Natural killer cell (primary cell): ENCODE measurements around the gene CHEK1. TPM values are rescaled to one million over a fixed set of nuclear protein-coding genes. Genes with fewer than 3 reads are reported as not detected.

ENCODE experiments used
- ATAC-seq, 3 donors: fragments of 150-1000 bp in 2 of 3; fragments of 200-7000 bp in 1 of 3; cut with Tn5 transposase; 1 replicate in 1 of 3; 2 replicates in 2 of 3; pipeline ENCODE4 v1.10.0; 2021; ENCODE audit warnings: mild to moderate bottlenecking in 2 of 3, moderate library complexity in 2 of 3
- DNase-seq, 2 donors: peaks; one replicate each; pipeline versions ENCODE4 v3.0.0 to v3.0.0-alpha.2; 2013 to 2021; ENCODE audit warnings: mixed read lengths in 1 of 2
- H3K27ac ChIP-seq: one replicate; pipeline ENCODE4 v1.5.1; 2013; ENCODE audit warnings: mild to moderate bottlenecking, low read length
- H3K27me3 ChIP-seq: one replicate; pipeline ENCODE4 v1.6.1; 2013; ENCODE audit warnings: low read length; ENCODE audit not compliant: control insufficient read depth, insufficient read depth
- H3K36me3 ChIP-seq: one replicate; pipeline ENCODE4 v1.6.1; 2013; ENCODE audit warnings: low read length; ENCODE audit not compliant: control insufficient read depth, insufficient read depth
- H3K4me1 ChIP-seq: one replicate; pipeline ENCODE4 v1.6.1; 2013; ENCODE audit warnings: low read length; ENCODE audit not compliant: control insufficient read depth, insufficient read depth
- H3K4me3 ChIP-seq: one replicate; pipeline ENCODE4 v1.5.1; 2013; ENCODE audit warnings: low read length
- H3K9me3 ChIP-seq: one replicate; pipeline ENCODE4 v1.6.1; 2013; ENCODE audit warnings: low read length; ENCODE audit not compliant: control insufficient read depth, insufficient read depth
- H3K27ac Mint-ChIP-seq, 2 donors: one replicate each; pipeline ENCODE4 v1.8.0; 2022; ENCODE audit warnings: mild to moderate bottlenecking in 2 of 2, mixed read lengths in 2 of 2, moderate library complexity in 1 of 2
- H3K27me3 Mint-ChIP-seq, 2 donors: one replicate each; pipeline ENCODE4 v1.8.0; 2022; ENCODE audit warnings: low read depth in 2 of 2, mixed read lengths in 2 of 2
- H3K36me3 Mint-ChIP-seq: one replicate; pipeline ENCODE4 v1.8.0; 2022; ENCODE audit warnings: mixed read lengths
- H3K4me1 Mint-ChIP-seq, 2 donors: one replicate each; pipeline ENCODE4 v1.8.0; 2022; ENCODE audit warnings: mixed read lengths in 2 of 2
- H3K4me3 Mint-ChIP-seq: one replicate; pipeline ENCODE4 v1.8.0; 2022; ENCODE audit warnings: mild to moderate bottlenecking, moderate library complexity, mixed read lengths
- H3K9me3 Mint-ChIP-seq, 2 donors: one replicate each; pipeline ENCODE4 v1.8.0; 2022; ENCODE audit warnings: mixed read lengths in 2 of 2
- CTCF ChIP-seq: fragments of 200-600 bp; IDR thresholded peaks from one replicate; pipeline ENCODE4 v1.8.0; 2022; ENCODE audit warnings: antibody characterized with exemption
- WGBS: methylation state at CpG from one replicate; pipeline ENCODE4 v1.1.7; 2013; ENCODE audit warnings: missing lambda C conversion rate; ENCODE audit not compliant: insufficient coverage; 5-methylcytosine and 5-hydroxymethylcytosine counted together
- intact Hi-C: fragments of 100-400 bp; cut with micrococcal nuclease; formaldehyde crosslinking; loops from one replicate; pipeline ENCODE4 v1.14.2; 2022
- total RNA-seq, 4 donors: library from RNA; stranded (reverse); fragments of 120-200 nt in 1 of 4; gene quantifications; one replicate each; pipeline versions ENCODE4 v1.2.3 to v1.2.4, GENCODE V29; 2013 to 2022

Gene CHEK1
- total RNA-seq, 3 donors from 2014 or later (not counting 1 experiment from before 2014, with no cell fraction given), result 8.9 to 11.4 (median 10.1) TPM

GRCh38 chr11:125583496-125583895 lies 41.5 kb upstream of the CHEK1 start:
- intact Hi-C loops, result no loop called here
- Histone ChIP-seq H3K36me3 (peaks cover 53% of the 10 kb centered on the region), H3K9me3 (no peaks in the 10 kb centered on the region), H3K4me1 (no peaks in the 10 kb centered on the region), H3K27ac (no peak overlapping the region), H3K4me3 (no peak overlapping the region), H3K27me3 (no peaks in the 10 kb centered on the region)
- Mint-ChIP-seq H3K4me3 (no peak overlapping the region), H3K4me1 (no peaks in the 10 kb centered on the region), H3K27ac (peak overlapping the region in 1 of 2 donors; percentile 26), H3K27me3 (no peaks in the 10 kb centered on the region), H3K36me3 (peaks cover 19% of the 10 kb centered on the region), H3K9me3 (no peaks in the 10 kb centered on the region)
- no peak for DNase-seq
- no peak for ATAC-seq
- 98% methylated on average over 11 of the region's 11 CpGs for WGBS
- TF ChIP-seq CTCF, result no peak

GRCh38 chr11:125585487-125585886 lies 39.5 kb upstream of the CHEK1 start:
- H3K27ac ChIP-seq, result no peak overlapping the region
- peaks cover 12% of the 10 kb centered on the region for H3K36me3 Mint-ChIP-seq
- H3K4me1 Mint-ChIP-seq, result no peaks in the 10 kb centered on the region
- no peaks in the 10 kb centered on the region for H3K27me3 Mint-ChIP-seq
- no peaks in the 10 kb centered on the region for H3K27me3 ChIP-seq
- no peak for ATAC-seq
- no peak for DNase-seq
- TF ChIP-seq CTCF, result no peak
- peaks cover 35% of the 10 kb centered on the region for H3K36me3 ChIP-seq
- H3K9me3 ChIP-seq, result no peaks in the 10 kb centered on the region
- H3K4me3 Mint-ChIP-seq, result no peak overlapping the region
- WGBS, result no CpG with 5 or more reads among the region's 1 CpG
- no peak overlapping the region for H3K27ac Mint-ChIP-seq
- no peaks in the 10 kb centered on the region for H3K9me3 Mint-ChIP-seq
- intact Hi-C loops, result no loop called here
- H3K4me3 ChIP-seq, result no peak overlapping the region
- no peaks in the 10 kb centered on the region for H3K4me1 ChIP-seq

GRCh38 chr11:125586623-125587022 lies 38.3 kb upstream of the CHEK1 start:
- no peak overlapping the region for H3K27ac ChIP-seq
- no peak for DNase-seq
- peaks cover 30% of the 10 kb centered on the region for H3K36me3 ChIP-seq
- H3K27me3 ChIP-seq, result no peaks in the 10 kb centered on the region
- H3K4me3 ChIP-seq, result no peak overlapping the region
- no peak for ATAC-seq
- intact Hi-C loops, result no loop called here
- Mint-ChIP-seq H3K4me3 (no peak overlapping the region), H3K9me3 (no peaks in the 10 kb centered on the region), H3K27me3 (no peaks in the 10 kb centered on the region), H3K36me3 (peaks cover 12% of the 10 kb centered on the region), H3K4me1 (peaks cover 4 to 5% of the 10 kb centered on the region in 2 donors), H3K27ac (no peak overlapping the region)
- 49% methylated on average over 2 of the region's 3 CpGs for WGBS
- TF ChIP-seq CTCF, result no peak
- no peaks in the 10 kb centered on the region for H3K9me3 ChIP-seq
- H3K4me1 ChIP-seq, result peaks cover 6% of the 10 kb centered on the region

- peaks cover 13 to 14% of the 10 kb centered on the region in 2 donors for H3K4me1 Mint-ChIP-seq
- no peaks in the 10 kb centered on the region for H3K9me3 Mint-ChIP-seq
- TF ChIP-seq CTCF, result no peak
- H3K36me3 Mint-ChIP-seq, result peaks cover 15% of the 10 kb centered on the region
- DNase-seq, result no peak
- H3K27ac Mint-ChIP-seq, result no peak overlapping the region
- no peaks in the 10 kb centered on the region for H3K27me3 ChIP-seq
- H3K36me3 ChIP-seq, result peaks cover 23% of the 10 kb centered on the region
- no peak overlapping the region for H3K27ac ChIP-seq
- H3K27me3 Mint-ChIP-seq, result no peaks in the 10 kb centered on the region
- H3K4me1 ChIP-seq, result peaks cover 10% of the 10 kb centered on the region
- H3K4me3 Mint-ChIP-seq, result no peak overlapping the region
- 96% methylated on average over 1 of the region's 1 CpG for WGBS
- no peaks in the 10 kb centered on the region for H3K9me3 ChIP-seq
- intact Hi-C loops, result no loop called here
- no peak for ATAC-seq
- no peak overlapping the region for H3K4me3 ChIP-seq
Measured at GRCh38 chr11:125587480-125587879, 37.5 kb upstream of the CHEK1 start.
